ENCODE data around the gene SLIT3. TPM values are rescaled to one million over a fixed set of nuclear protein-coding genes. Genes with fewer than 3 reads are reported as not detected.

Gene SLIT3
- total and polyA plus RNA-seq, 2 experiments from 2014 or later, result 0.59 to 0.71 TPM

DNA sequence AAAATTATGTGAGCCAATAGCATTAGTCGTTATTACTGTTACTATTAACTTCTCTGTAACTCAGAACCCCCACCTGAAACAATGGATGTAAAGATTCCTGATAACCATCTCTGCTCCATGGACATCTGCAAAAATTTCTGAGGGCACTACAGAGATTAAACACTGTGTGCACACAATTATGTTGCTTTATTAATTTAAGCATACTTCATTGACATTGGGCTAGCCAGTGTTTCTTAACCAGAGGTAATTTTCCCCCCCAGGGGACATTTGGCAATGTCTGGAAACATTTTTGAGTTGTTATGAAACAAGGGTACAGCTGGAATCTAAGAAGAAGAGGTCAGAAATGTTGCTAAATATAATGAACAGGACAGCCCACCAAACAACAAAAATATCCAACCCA is 19.3 kb downstream of the SLIT3 start (continued):
- TF ChIP-seq, protein P1, sequence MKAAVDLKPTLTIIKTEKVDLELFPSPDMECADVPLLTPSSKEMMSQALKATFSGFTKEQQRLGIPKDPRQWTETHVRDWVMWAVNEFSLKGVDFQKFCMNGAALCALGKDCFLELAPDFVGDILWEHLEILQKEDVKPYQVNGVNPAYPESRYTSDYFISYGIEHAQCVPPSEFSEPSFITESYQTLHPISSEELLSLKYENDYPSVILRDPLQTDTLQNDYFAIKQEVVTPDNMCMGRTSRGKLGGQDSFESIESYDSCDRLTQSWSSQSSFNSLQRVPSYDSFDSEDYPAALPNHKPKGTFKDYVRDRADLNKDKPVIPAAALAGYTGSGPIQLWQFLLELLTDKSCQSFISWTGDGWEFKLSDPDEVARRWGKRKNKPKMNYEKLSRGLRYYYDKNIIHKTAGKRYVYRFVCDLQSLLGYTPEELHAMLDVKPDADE (IDR thresholded peaks at IDR 0.05), result no peak
- TF ChIP-seq, protein P2, sequence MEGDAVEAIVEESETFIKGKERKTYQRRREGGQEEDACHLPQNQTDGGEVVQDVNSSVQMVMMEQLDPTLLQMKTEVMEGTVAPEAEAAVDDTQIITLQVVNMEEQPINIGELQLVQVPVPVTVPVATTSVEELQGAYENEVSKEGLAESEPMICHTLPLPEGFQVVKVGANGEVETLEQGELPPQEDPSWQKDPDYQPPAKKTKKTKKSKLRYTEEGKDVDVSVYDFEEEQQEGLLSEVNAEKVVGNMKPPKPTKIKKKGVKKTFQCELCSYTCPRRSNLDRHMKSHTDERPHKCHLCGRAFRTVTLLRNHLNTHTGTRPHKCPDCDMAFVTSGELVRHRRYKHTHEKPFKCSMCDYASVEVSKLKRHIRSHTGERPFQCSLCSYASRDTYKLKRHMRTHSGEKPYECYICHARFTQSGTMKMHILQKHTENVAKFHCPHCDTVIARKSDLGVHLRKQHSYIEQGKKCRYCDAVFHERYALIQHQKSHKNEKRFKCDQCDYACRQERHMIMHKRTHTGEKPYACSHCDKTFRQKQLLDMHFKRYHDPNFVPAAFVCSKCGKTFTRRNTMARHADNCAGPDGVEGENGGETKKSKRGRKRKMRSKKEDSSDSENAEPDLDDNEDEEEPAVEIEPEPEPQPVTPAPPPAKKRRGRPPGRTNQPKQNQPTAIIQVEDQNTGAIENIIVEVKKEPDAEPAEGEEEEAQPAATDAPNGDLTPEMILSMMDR (conservative IDR thresholded peaks at IDR 0.05; ENCODE audit: low read depth in 2 of 2), result no peak
- TF ChIP-seq, protein P3, sequence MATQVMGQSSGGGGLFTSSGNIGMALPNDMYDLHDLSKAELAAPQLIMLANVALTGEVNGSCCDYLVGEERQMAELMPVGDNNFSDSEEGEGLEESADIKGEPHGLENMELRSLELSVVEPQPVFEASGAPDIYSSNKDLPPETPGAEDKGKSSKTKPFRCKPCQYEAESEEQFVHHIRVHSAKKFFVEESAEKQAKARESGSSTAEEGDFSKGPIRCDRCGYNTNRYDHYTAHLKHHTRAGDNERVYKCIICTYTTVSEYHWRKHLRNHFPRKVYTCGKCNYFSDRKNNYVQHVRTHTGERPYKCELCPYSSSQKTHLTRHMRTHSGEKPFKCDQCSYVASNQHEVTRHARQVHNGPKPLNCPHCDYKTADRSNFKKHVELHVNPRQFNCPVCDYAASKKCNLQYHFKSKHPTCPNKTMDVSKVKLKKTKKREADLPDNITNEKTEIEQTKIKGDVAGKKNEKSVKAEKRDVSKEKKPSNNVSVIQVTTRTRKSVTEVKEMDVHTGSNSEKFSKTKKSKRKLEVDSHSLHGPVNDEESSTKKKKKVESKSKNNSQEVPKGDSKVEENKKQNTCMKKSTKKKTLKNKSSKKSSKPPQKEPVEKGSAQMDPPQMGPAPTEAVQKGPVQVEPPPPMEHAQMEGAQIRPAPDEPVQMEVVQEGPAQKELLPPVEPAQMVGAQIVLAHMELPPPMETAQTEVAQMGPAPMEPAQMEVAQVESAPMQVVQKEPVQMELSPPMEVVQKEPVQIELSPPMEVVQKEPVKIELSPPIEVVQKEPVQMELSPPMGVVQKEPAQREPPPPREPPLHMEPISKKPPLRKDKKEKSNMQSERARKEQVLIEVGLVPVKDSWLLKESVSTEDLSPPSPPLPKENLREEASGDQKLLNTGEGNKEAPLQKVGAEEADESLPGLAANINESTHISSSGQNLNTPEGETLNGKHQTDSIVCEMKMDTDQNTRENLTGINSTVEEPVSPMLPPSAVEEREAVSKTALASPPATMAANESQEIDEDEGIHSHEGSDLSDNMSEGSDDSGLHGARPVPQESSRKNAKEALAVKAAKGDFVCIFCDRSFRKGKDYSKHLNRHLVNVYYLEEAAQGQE (IDR thresholded peaks at IDR 0.05; ENCODE audit: unreplicated experiment), result no peak

DNA sequence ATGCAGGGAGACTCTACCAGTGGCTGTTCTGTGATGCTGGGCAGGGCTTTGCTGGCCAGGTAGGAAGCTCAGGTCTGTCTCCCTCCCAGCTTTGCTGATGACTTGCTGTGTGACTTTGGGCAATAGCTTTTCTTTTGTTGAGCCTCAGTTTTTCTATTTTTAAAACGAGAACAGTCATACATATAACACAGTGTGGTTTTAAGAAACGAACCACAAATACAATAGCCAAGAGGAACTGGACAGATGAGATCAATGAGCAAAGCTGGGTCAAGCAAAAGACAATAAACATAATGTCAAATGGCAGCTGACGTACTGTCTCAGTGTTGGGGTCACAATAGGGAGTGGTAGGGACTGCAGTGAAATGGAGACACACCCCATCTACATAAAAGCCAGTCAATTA is 20.2 kb downstream of the SLIT3 start:
- Histone ChIP-seq H3K4me1 (ENCODE audit: insufficient read depth) (peaks cover 18% of the 10 kb centered on the region), H3K9me2 (ENCODE audit: insufficient read depth) (no peaks in the 10 kb centered on the region), H4K20me1 (replicated peaks; ENCODE audit: insufficient read depth) (no peaks in the 10 kb centered on the region), H2AFZ (no peak overlapping the region), H3K27ac (ENCODE audit: low read depth) (no peak overlapping the region), H3K4me3 (no peak overlapping the region), H3K36me3 (ENCODE audit: insufficient read depth) (no peaks in the 10 kb centered on the region), H3K4me2 (no peak overlapping the region), H3K79me2 (replicated peaks; ENCODE audit: insufficient read depth) (no peaks in the 10 kb centered on the region), H3F3A (replicated peaks; ENCODE audit: low read depth) (no peaks in the 10 kb centered on the region), H3K27me3 (ENCODE audit: insufficient read depth) (no peaks in the 10 kb centered on the region)
- no peak for TF ChIP-seq ZNF114 (CRISPR knock-in tag; IDR thresholded peaks at IDR 0.05)
- TF ChIP-seq ZNF331 (CRISPR knock-in tag; IDR thresholded peaks at IDR 0.05; ENCODE audit: low read depth), result no peak
- no peak for TF ChIP-seq JUNB (IDR thresholded peaks at IDR 0.05; ENCODE audit: unreplicated experiment)
- TF ChIP-seq, protein P1 (IDR thresholded peaks at IDR 0.05), result no peak
- TF ChIP-seq, protein P3 (IDR thresholded peaks at IDR 0.05; ENCODE audit: unreplicated experiment), result no peak
- TF ChIP-seq NANOG (IDR thresholded peaks at IDR 0.05; ENCODE audit: borderline replicate concordance), result no peak
- TF ChIP-seq POLR2AphosphoS5 (IDR thresholded peaks at IDR 0.05; ENCODE audit: low read depth), result no peak
- TF ChIP-seq, protein P2 (conservative IDR thresholded peaks at IDR 0.05; ENCODE audit: low read depth in 2 of 2), result no peak
- no peaks in the 10 kb centered on the region for H3K36me3 Mint-ChIP-seq (ENCODE audit: low read depth)
- no peaks in the 10 kb centered on the region for H3K9me3 Mint-ChIP-seq
- ATAC-seq (no peak), DNase-seq (ENCODE audit: low spot score) (no peak)
- peaks cover 24% of the 10 kb centered on the region for H3K4me1 Mint-ChIP-seq
- H3K27me3 Mint-ChIP-seq (ENCODE audit: insufficient read depth, low read depth, poor library complexity), result no peaks in the 10 kb centered on the region
- no peak overlapping the region for H3K27ac Mint-ChIP-seq
- no peak overlapping the region for H3K4me3 Mint-ChIP-seq

Data from GM23338 (cell line).